HT1080 (cell line): ENCODE data around the gene TACR1. TPM values are rescaled to one million over a fixed set of nuclear protein-coding genes. Genes with fewer than 3 reads are reported as not detected.

Source experiments
- DNase-seq: peaks from one replicate; pipeline ENCODE4 v3.0.0-alpha.2; 2015; ENCODE audit warnings: low read depth
- small RNA-seq: library from RNA; depleted of rRNA; stranded (forward); fragments of <200 nt; gene quantifications from one replicate; pipeline ENCODE3, GENCODE V24; 2014
- total RNA-seq: library from RNA; depleted of rRNA; stranded (reverse); fragments of >200 nt; shearing (Covaris generic); gene quantifications from 2 replicates; pipeline ENCODE4 v1.2.3, GENCODE V29; 2014; rRNA removed

The TACR1 gene
- total RNA-seq, 1 experiment from 2014 or later = not detected

DNA sequence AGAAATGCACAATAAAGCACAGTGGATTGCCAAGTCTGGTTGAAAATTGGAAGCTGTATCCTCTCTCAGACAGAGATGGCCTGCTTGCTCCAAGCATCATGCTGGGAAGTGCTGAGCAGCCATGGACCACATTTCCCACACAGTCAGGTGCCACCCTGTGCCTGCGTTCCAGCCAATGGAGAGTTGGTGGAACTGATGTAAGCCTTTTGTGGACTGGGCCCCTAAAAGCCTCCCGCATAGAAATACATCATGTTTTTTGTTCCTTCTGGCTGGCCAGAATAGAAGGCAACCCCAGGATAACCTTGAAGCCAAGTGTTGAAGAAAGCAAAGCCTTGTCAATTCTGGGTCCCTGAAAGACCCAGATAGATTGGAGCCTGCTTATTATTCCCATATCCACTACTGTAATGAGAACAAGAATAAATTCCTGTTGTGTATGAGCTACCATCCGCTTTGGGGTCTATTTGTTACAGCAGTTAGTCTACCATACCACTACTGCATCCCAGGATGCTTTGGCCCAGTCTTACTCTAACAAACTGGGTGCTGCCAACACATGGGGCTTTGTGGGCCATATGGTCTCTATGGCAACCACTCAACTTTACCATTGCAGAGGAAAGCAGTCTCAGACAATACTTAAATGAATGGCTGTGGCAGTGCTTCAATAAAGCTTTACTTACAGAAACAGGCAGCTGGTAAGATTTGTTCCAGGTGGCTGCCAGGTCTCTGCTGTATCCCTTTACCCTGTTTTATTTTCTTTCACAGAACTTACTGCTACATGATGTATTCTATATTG, 175.5 kb downstream of the TACR1 start:
- no peak for DNase-seq

- no peak for DNase-seq
These were observed 176.8 kb downstream of the TACR1 start for GRCh38 chr2:75022516-75022915.

DNA sequence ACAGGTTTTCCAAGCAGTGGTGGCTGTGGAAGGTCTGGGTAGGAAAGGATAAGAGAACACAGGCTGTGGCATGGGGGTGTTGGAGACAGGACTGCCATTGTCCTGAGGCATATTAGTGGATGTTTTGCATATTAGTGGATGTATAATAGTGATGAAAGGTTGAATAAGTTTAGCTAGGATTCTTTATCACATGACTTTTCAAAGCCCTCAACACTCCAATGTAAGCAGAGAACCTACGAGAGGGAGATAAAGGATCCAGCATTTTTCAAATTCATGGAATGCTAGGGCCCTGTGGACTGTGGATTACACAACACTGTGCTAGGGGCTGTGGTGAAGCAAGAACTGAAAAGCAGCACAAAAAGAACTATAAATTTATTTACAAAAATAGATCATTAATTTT, 177.6 kb downstream of the TACR1 start:
- DNase-seq = no peak

DNA sequence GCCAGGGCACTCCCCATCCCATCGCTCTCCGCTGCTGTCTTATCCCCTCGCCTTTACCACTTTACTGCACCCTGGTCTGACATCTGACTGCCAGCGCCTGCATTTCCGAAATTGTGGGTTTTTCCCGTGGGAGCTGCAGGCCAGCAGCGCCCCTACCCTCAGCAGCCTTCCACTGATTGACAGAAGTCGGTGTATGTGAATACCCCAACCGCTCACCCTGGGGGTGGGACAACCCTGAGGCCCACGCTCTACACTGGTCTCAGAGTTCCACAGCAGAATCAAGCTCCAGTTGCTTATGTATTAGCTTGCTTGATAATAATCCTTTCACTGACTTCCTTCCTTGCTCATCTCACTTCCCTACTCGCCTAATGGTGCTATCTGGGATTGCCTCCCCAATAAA, 178.8 kb downstream of the TACR1 start:
- DNase-seq = no peak

DNA sequence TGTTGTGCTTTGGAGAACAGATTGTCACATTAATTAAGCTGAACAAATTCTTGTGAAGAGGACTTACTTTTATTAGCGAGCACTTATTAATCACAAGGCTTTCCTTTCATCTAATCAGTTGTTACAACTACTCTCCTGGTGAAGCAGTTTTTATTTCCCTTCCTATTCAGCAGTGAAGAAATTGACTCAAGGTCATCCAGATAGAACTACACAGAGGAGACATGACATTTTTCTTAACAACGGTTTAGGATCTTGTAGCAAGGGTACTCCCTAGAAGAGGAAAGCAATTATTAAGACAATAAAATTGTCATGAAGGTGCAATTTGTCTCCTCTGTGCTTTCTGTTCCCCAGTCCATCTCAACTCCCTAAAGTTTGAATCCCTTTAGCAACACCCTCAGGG, 179.5 kb downstream of the TACR1 start:
- DNase-seq = no peak

GRCh38 chr2:75018162-75018561, 181.2 kb downstream of the TACR1 start:
- DNase-seq = no peak

DNA sequence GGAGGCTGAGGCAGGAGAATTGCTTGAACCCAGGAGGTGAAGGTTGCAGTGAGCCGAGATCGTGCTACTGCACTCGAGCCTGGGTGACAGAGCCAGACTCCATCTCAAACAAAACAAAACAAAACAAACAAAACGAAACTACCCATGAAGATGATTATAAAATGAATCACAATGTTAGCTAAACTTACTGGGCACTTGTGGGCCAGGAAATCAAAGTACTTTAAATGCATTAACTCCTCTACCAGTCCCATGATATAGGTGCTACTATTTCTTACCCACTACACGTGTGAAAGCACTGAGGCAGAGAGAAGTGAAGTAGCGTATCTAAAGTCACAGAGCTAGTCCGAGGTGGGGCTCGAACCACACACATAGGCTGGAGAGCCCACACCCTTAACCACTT, 187.2 kb downstream of the TACR1 start:
- no peak for DNase-seq

DNA sequence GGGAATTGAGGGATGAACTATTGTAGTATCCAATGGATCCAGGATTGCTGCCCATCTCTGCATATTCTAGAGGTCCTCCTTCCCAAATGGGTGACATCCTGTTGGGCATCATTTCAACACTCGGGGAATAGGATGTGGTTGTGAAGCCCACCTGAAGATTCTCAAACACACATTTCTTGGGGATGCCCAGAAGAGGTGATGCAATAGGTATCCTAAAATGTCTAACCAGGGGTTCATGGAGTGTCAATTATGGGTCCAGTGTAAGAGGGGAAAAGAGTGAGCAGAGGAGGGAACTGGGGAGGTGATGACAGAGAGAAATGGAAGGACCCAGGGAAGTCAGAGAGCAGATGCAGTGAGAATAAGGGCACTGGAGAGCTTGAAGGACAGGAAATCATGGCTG, 188.7 kb downstream of the TACR1 start:
- no peak for DNase-seq

DNA sequence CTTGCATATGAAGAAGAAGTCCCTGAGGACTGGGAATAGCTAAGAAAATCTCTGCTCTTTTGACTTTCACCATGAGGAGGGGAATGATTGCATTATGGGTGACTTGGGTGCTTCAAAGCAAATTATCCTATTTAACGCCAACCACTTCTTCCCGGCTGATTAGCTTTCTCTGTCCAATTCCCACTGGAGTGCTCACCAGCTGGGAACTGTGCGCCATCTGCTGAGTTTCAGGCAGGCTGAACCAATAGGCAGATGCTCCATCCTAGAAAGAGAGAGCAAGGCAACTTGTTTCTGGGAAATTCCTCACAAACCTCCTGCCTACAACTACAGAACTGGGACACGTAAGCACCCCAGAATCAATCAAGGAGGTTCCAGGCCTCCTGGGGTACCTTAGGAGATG, 191.5 kb downstream of the TACR1 start:
- no peak for DNase-seq

DNA sequence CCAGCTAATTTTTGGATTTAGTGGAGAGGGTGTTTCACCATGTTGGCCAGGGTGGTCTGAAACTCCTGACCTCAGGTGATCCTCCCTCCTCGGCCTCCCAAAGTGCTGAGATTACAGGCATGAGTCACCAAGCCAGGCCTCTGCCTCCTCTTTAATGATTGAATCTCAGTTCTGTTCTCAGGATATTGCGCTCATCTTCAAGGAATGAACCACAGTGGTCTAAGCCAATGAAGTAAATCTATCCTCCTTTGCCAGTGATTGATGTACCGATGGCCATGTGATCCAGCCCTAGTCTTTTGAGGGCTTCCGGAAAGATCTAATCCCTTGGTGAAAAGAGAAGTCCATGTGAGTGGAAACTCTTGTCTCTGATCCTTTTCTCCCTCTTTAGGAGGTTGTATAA, 192.3 kb downstream of the TACR1 start:
- DNase-seq = peak; percentile 40

DNA sequence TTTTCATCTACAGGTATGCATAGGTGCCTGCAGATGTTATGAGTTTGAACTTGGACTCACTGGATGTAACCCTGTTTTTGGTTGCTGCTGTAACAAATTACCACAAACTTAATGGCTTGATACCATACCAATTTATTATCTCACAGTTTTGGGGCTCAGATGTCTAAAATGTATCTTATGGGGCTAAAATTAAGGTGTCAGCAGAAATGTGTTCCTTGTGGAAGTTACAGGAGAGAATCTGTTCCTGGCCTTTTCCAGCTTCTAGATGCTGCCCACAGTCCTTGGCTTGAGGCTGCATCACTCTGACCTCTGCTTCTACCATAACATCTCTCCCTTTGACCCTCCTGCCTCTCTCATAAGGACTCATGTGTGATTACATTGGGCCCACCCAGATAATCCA, 193.3 kb downstream of the TACR1 start:
- no peak for DNase-seq

DNA sequence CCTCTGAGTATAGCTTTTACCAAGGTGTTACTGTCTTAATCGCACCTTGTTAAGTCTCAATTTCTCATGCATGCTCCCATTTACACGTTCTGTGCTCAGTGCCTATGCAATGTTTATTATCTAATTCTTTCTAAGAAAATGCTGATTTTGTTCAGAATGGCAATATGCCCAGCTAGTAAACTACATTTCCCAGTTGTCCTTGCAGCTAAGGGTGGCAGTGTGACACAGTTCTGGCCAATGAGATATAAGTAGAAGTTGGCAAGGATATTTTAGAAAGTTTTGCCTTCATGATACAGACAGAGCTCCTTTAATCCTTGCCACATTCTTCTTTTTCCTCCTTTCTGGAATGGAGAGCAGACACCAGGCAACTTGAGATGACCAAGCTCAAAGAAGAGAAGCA, 195.5 kb downstream of the TACR1 start:
- DNase-seq = no peak

GRCh38 chr2:75003276-75003675, 196.0 kb downstream of the TACR1 start:
- DNase-seq = no peak

GRCh38 chr2:75002007-75002406, 197.3 kb downstream of the TACR1 start:
- DNase-seq = no peak

- no peak for DNase-seq
These were observed 199.9 kb downstream of the TACR1 start for GRCh38 chr2:74999468-74999867.

Small RNA genes lying within 50 kb of the gene (small RNA-seq; reads per million reads assigned to genes)
- gene MIR5000 = not detected

Other genes starting within 250 kb of the TACR1 start
- gene POLE4, start 240.9 kb downstream of the TACR1 start, total RNA-seq = 49.3 and 87.5 TPM in 2 replicates